Adrenal gland (tissue), 12 donors: ENCODE results near the gene ROS1. TPM values are rescaled to one million over a fixed set of nuclear protein-coding genes. Genes with fewer than 3 reads are reported as not detected.

Experiments used
- DNase-seq, 7 donors: peaks; one replicate each; pipeline ENCODE4 v3.0.0-alpha.2; 2019 to 2020
- H3K27ac ChIP-seq, 5 donors: fragments of 200-600 bp; sonication (generic) in 4 of 5; 1 replicate in 3 of 5; 2 replicates in 2 of 5; pipeline versions ENCODE4 v1.5.1 to v1.8.0; 2016 to 2020; ENCODE audit warnings: mild to moderate bottlenecking in 1 of 5
- H3K27me3 ChIP-seq: fragments of 200-600 bp; 2 replicates; pipeline ENCODE4 v1.8.0; 2021
- H3K36me3 ChIP-seq, 2 donors: fragments of 200-600 bp; replicated peaks in 1 of 2; 1 replicate in 1 of 2; 2 replicates in 1 of 2; pipeline versions ENCODE4 v1.5.1 to v1.8.0; 2018 to 2022
- H3K4me1 ChIP-seq, 2 donors: fragments of 200-600 bp; replicated peaks in 1 of 2; 1 replicate in 1 of 2; 2 replicates in 1 of 2; pipeline versions ENCODE4 v1.5.1 to v1.8.0; 2018 to 2021
- H3K4me3 ChIP-seq, 4 donors: fragments of 200-600 bp; sonication (generic) in 3 of 4; one replicate each; pipeline ENCODE4 v1.5.1; 2016 to 2018
- H3K9me3 ChIP-seq, 3 donors: fragments of 200-600 bp; sonication (generic) in 1 of 3; replicated peaks in 1 of 3; 1 replicate in 2 of 3; 2 replicates in 1 of 3; pipeline versions ENCODE4 v1.5.1 to v1.8.0; 2016 to 2021
- CTCF ChIP-seq, 6 experiments: fragments of 450-650 bp in 4 of 6; fragments of 200-600 bp in 2 of 6; sonication (generic) in 1 of 6; IDR thresholded peaks; 1 replicate in 5 of 6; 2 replicates in 1 of 6; pipeline versions ENCODE4 v1.5.1 to v1.8.0; 2016 to 2021; ENCODE audit warnings: antibody characterized with exemption in 6 of 6, mild to moderate bottlenecking in 2 of 6, moderate library complexity in 1 of 6
- POLR2A ChIP-seq, 2 donors: fragments of 450-650 bp; IDR thresholded peaks; one replicate each; pipeline ENCODE4 v1.6.1; 2017; ENCODE audit warnings: antibody characterized with exemption in 2 of 2, mild to moderate bottlenecking in 2 of 2, moderate library complexity in 1 of 2
- WGBS, 4 donors: extraction: QIAGEN DNeasy Blood & Tissue Kit in 2 of 4; methylation state at CpG; one replicate each; pipeline versions ENCODE4 v1.1.5 to v1.1.7; 2013 to 2017; 5-methylcytosine and 5-hydroxymethylcytosine counted together
- intact Hi-C, 2 donors: fragments of 100-400 bp; cut with DNase I; formaldehyde crosslinking; loops; one replicate each; pipeline versions ENCODE4 v1.14.1 to v1.15.0; 2022 to 2023
- polyA plus RNA-seq, 3 donors: library from polyadenylated mRNA; stranded (reverse); fragments of 200-250 nt in 2 of 3; fragments of 350-450 nt in 1 of 3; fragmentation: Illumina TruSeq in 1 of 3; extraction: RNeasy Lipid Tissue Mini Kit (QIAGEN cat#74804) in 1 of 3; gene quantifications; one replicate each; pipeline ENCODE4 v1.2.3, GENCODE V29; 2013 to 2014
- total RNA-seq, 9 donors: library from RNA; depleted of rRNA in 4 of 9; stranded (reverse); fragments of >200 nt in 4 of 9; fragments of 120-200 nt in 1 of 9; fragmentation: NEBNext Ultra II Directional in 1 of 9; extraction: Animal tissue kit (Norgen Biotek cat#: 25700) in 1 of 9; gene quantifications; one replicate each; pipeline versions ENCODE4 v1.1.0 to v1.2.4, GENCODE V29; 2013 to 2023
- donor health status: healthy with polysubstance abuse.
- donor health status: Bipolar disorder and iron deficiency.
- donor health status: DM: yes; HTN: yes; CAD: no.
- donor health status: DM: no; HTN: no; CAD: no.
- donor health status: DM: no; HTN: no; CAD: no.
- donor health status: DM: yes; HTN: yes; CAD: no.

Gene ROS1
- total and polyA plus RNA-seq, 12 donors: under 0.01 to 0.11 (median 0.08) TPM; not detected in 9

GRCh38 chr6:117359581-117359980, 66.2 kb downstream of the ROS1 start:
- no peaks in the 10 kb centered on the region for H3K27me3 ChIP-seq
- no peak overlapping the region for H3K27ac ChIP-seq
- WGBS, 4 donors: 60 to 74% (median 67%) methylated on average over 5 of the region's 5 CpGs
- DNase-seq: no peak
- no peaks in the 10 kb centered on the region for H3K4me1 ChIP-seq
- no peaks in the 10 kb centered on the region for H3K9me3 ChIP-seq
- no peak overlapping the region for H3K4me3 ChIP-seq
- intact Hi-C loops: no loop called here
- H3K36me3 ChIP-seq: no peaks in the 10 kb centered on the region
- no peak for TF ChIP-seq CTCF (IDR thresholded peaks at IDR 0.05)
- no peak for TF ChIP-seq POLR2A (IDR thresholded peaks at IDR 0.05)

- Histone ChIP-seq H3K4me3 (no peak overlapping the region), H3K36me3 (no peaks in the 10 kb centered on the region), H3K27ac (no peak overlapping the region), H3K27me3 (no peaks in the 10 kb centered on the region), H3K4me1 (no peaks in the 10 kb centered on the region), H3K9me3 (no peaks in the 10 kb centered on the region)
- intact Hi-C loops: no loop called here
- no peak for TF ChIP-seq CTCF (IDR thresholded peaks at IDR 0.05)
- TF ChIP-seq POLR2A (IDR thresholded peaks at IDR 0.05): no peak
- no peak for DNase-seq
- WGBS, 4 donors: 86 to 96% (median 93%) methylated on average over 1 of the region's 1 CpG
These were observed 71.1 kb downstream of the ROS1 start for GRCh38 chr6:117354671-117355070.

GRCh38 chr6:117352466-117353081, 73.2 kb downstream of the ROS1 start:
- no peak for DNase-seq
- no peaks in the 10 kb centered on the region for H3K4me1 ChIP-seq
- TF ChIP-seq POLR2A (IDR thresholded peaks at IDR 0.05): no peak
- peak in 2 of 6 experiments; percentile 8 to 31 for TF ChIP-seq CTCF (IDR thresholded peaks at IDR 0.05)
- H3K36me3 ChIP-seq: no peaks in the 10 kb centered on the region
- H3K4me3 ChIP-seq: no peak overlapping the region
- H3K9me3 ChIP-seq: no peaks in the 10 kb centered on the region
- WGBS, 4 donors: 64 to 81% (median 77%) methylated on average over 3 of the region's 3 CpGs
- H3K27me3 ChIP-seq: no peaks in the 10 kb centered on the region
- intact Hi-C loops: no loop called here
- H3K27ac ChIP-seq: no peak overlapping the region

- Histone ChIP-seq H3K4me1 (no peaks in the 10 kb centered on the region), H3K27me3 (no peaks in the 10 kb centered on the region), H3K9me3 (no peaks in the 10 kb centered on the region), H3K4me3 (no peak overlapping the region), H3K36me3 (no peaks in the 10 kb centered on the region), H3K27ac (no peak overlapping the region)
- intact Hi-C loops: no loop called here
- DNase-seq: no peak
- 40 to 59% (median 54%) methylated on average over 1 of the region's 1 CpG for WGBS, 4 donors
- TF ChIP-seq CTCF (IDR thresholded peaks at IDR 0.05) (no peak), POLR2A (IDR thresholded peaks at IDR 0.05) (no peak)
These were observed 74.2 kb downstream of the ROS1 start for GRCh38 chr6:117351521-117351920.
